Midbrain (tissue), 1 donor: ENCODE measurements around the gene DIP2B.

Experiments used
- DNase-seq: peaks from one replicate; lab custom pipeline; 2025; lab: John Stamatoyannopoulos, UW

DIP2B gene

GRCh38 chr12:50611021-50611744 lies 106.4 kb downstream of the DIP2B start:
- DNase-seq = no peak

GRCh38 chr12:50612882-50613281 lies 108.1 kb downstream of the DIP2B start:
- DNase-seq = no peak

DNA sequence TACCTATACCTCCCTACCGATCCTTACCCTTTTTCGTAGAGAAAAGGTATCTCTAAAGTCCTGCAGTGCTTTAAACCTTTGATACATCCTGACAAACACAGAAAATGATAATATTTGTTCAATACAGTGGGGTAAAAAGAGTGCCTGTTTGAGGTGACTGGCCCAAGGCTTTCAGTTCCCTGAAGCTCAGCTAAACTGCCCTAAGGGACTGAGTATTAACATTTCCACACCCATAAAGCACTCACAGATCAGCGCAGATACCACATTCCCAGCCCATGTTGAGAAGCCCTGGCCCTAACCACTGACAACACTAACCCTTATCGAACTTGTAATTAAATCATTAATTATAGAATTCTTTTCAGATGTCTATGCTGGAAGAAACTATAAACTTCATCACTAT lies 108.7 kb downstream of the DIP2B start:
- no peak for DNase-seq

GRCh38 chr12:50614167-50614759 lies 109.5 kb downstream of the DIP2B start:
- DNase-seq = no peak

GRCh38 chr12:50615145-50615906 lies 110.5 kb downstream of the DIP2B start:
- no peak for DNase-seq

- no peak for DNase-seq
Measured at GRCh38 chr12:50615907-50616296, 111.1 kb downstream of the DIP2B start.

DNA sequence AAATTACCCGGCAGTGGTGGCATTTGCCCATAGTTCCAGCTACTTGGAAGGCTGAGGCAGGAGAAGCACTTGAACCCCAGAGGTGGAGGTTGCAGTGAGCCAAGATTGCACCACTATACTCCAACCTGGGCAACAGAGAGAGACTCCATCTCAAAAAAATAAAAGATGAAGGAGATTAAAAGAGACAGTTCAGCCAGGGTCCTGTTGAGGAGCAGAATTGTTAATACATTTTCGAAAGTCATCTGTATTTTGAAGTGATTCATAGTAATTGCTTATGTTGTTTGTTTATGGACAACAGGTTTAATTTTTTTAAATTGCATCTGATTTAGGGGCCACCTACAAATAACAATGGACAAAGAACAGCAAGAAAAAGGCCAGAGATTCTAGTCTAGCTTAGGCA lies 112.9 kb downstream of the DIP2B start:
- no peak for DNase-seq

DNA sequence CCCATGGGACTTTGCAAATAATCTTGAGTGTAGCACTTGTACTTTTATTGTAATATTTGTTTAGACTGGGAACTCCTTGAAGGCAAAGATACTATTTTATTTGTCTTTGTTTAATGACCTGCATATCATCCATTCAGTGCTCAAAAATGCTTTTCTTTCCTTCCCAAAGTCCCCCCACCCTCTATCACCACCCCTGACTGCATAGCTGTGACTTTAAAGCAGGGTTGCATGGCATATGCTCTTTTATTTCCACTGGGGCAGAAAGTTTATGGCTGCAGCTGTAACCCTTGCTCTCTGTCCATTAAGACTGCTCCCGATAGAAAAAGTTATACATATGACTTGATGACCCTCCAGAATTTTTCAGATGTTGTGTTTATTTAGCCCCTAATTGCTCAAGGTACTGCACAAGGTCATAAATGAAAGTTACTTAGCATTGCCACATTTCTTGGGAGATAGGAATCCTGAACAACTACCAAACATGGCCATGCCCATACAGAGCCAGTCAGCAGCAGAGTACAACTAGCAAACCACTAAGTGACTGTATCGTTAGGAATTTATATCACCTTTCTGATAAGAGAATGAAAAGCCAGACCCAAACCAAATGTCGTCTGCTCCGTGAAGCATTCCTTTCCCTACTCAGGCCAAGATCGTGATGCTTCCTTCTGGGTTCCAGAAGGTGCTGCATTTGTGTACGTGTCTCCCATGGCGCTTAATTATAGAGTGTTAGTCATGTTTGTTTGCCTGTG lies 114.3 kb downstream of the DIP2B start:
- no peak for DNase-seq

DNA sequence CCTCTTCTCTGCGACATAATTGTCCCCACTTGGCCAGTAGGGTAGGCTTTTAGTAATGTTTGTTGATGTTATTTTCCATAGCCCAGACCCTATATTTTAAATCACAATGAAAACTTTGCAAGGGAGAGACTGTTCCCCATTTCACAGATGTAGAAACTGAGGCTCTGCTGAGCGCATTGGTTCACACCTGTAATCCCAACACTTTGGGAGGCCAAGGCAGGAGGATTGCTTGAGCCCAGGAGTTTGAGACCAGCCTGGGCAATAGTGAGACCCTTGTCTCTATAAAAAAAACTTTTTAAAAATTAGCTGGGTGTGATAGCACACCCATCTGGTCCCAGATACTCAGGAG lies 114.8 kb downstream of the DIP2B start:
- DNase-seq = no peak

- DNase-seq = peak; percentile 34
Measured at GRCh38 chr12:50620109-50620977, 115.6 kb downstream of the DIP2B start.

- DNase-seq = no peak
Measured at GRCh38 chr12:50620978-50621360, 116.2 kb downstream of the DIP2B start.

DNA sequence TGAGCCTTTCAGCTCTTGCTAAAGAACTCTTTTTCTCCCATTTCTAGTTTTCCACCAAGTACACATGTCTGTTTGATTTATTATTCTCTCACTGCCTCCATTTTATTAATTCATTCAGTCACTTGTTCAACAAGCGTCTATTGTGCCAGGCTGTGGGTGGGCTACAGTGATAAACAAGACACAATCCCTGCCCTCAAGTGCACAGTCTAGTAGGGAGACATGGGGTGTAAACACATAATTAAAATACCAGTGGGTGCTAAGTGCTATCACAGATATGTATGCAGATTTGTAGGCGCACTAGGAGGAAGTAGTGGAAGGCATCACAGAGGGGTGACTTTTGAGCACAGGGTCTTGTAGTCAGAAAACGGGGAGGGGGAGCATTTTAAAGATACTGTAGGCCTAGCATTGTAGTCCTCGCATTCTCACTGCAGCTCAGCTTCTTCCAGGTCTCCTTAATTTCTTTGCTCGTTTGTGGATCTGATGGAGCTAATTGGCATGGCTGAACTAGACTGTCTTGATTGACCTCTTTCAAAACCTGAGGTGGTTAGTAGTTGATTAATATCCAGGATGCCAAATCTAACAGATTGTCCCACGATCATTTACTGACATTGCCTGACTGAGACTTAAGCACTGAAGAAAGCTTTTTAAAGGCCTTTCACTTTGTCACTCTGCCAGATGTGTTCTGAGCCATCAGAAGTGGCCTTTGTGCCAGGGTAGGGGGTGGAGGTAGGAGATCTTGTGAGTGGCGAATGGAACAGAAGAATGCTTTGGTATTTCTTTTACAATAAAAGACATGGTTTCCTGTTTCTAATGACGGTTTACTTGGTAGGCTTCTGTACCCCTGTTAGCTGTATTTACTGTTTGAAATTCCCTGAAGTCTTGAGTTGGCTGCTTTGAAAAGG lies 116.9 kb downstream of the DIP2B start:
- DNase-seq = peak; percentile 60

GRCh38 chr12:50625029-50625925 lies 120.5 kb downstream of the DIP2B start:
- DNase-seq = no peak

DNA sequence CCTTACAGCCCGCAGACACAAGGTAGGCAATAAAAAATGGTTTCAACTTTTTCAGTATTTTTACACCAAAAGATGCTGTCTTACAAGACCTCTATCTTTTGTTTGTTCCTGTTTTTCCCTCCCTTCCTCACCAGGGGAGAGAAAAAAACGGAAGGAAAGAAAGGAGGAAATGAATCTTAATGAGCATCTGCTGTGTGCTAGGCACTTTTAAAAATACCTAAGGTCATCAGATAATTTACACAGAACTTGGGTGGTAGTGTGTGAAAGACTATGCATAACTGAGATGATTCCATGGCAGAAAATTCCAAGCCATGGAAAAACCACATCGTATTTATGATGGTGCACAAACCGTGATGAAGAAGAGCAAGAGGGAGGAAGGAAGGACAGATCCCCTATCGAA lies 121.2 kb downstream of the DIP2B start:
- DNase-seq = no peak

DNA sequence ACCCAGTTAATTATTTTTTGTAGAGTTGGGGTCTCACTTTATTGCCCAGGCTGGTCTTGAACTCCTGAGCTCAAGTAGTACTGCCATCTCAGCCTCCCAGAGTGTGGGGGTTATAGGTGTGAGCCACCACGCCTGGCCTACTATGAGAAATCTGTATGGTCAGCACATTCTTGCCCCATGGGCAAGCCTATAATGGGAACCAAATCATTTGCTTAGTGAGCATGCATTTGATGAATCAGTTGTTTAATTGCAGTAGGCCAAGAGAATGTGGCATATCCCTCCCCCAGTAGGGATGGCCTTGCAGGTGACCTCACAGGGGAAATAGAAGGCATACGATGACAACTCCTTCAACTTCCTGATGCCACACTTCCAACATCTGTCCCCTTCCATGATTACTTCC lies 122.7 kb downstream of the DIP2B start:
- no peak for DNase-seq

DNA sequence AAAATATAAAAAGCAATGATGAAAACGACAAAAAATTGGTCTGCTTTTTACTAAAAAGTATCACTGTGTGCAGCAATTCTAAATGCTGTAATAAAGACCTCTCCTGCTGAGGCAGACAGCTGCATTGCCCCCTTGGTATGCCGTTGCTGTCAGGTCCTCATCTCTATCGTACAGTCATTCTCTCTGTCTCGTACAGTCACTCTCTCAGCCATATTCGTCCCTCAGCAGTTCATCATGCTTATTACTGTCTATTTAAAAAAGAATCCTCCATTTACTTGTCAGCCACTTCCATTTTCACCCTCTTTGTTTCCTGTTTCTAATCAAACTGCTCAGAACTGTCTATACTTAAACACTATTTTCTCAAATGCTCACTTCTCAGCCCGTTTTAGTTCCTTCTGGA lies 123.6 kb downstream of the DIP2B start:
- DNase-seq = no peak

- no peak for DNase-seq
Measured at GRCh38 chr12:50633955-50634354, 129.2 kb downstream of the DIP2B start.

DNA sequence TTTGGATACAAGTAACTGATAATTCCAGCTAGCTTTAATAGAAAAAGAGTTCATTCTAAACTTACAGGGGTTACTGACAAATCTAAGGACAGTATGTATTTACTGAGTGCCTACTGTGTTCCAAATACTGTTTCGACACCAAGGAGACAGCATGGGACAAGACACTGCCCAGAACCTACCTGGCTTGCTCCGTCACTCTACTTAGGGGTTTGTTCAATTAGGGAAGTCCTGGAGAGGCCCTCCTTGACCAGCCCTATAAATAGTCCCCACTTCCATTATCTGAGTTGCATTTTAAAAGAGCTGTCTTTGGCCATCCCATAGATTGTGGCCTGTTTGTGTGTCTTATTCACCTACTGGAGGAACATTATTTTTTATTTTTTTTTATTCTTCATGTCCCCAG lies 129.6 kb downstream of the DIP2B start:
- DNase-seq = no peak

DNA sequence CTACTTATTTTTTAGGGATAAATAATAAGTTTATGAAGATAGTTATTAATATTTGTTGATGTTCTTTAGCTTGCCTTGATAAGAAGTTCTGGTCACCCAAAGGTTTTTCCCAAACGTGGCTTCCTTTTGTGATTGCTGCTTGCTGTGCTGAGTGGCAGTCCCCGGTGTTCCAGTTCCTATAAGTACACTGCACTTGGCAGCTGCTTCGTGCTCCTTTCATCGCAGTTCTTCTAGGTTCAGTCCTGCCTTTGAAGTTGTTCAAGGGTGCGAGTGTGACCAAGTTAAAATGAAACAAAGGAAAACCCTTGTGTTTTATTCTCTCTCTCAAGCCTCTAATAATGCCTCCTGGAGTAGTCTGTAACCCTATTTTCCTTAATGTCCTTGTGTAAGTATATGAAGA lies 130.6 kb downstream of the DIP2B start:
- DNase-seq = no peak

GRCh38 chr12:50635857-50636256 lies 131.1 kb downstream of the DIP2B start:
- no peak for DNase-seq
